OCI-LY1 (cell line): ENCODE results near the gene ABCC6.
"Not testable (repeated sequence)": the region's sequence is repeated elsewhere in the genome, so short reads cannot be mapped to it uniquely, and the experiment has no call there.

Experiments used
- CTCF ChIP-seq: fragments of 200-600 bp; sonication (generic), shearing (Covaris generic); IDR thresholded peaks from 2 replicates; pipeline ENCODE4 v1.5.1; 2017; ENCODE audit warnings: mild to moderate bottlenecking, antibody characterized with exemption, low read length, moderate library complexity, mixed read lengths
- EZH2 ChIP-seq: fragments of 200-600 bp; sonication (generic), shearing (Covaris generic); IDR thresholded peaks from 2 replicates; pipeline ENCODE4 v1.8.0; 2017; ENCODE audit warnings: borderline replicate concordance, mixed run types, mild to moderate bottlenecking, antibody characterized with exemption, low read length, moderate library complexity, mixed read lengths

DNA sequence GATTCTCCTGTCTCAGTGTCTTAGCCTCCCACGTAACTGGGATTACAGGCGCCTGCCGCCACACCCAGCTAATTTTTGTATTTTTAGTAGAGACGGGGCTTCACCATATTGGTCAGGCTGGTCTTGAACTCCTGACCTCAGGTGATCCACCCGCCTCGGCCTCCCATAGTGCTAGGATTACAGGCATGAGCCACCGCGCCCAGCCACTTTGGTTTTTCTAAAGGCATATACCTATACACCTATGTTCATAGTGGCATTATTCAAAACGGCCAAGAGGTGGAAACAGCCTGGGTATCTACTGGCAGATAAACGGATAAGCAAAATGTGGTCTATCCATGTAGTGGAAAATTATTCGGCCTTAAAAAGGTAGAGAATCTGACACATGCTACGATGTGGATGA lies 70.3 kb downstream of the ABCC6 start:
- not testable (repeated sequence) for TF ChIP-seq CTCF, EZH2
